Lower leg skin (tissue), 3 donors: ENCODE data around the gene PDPN.

Experiments used
- POLR2A ChIP-seq, 2 donors: fragments of 450-650 bp; IDR thresholded peaks; one replicate each; pipeline ENCODE4 v1.6.1; 2016 to 2017; ENCODE audit warnings: antibody characterized with exemption in 2 of 2, mild to moderate bottlenecking in 1 of 2, moderate library complexity in 1 of 2
- TF ChIP-seq, protein P1 (sequence below), 3 donors: fragments of 450-650 bp; IDR thresholded peaks; one replicate each; pipeline ENCODE4 v1.5.1; 2016; ENCODE audit warnings: antibody characterized with exemption in 3 of 3, mild to moderate bottlenecking in 3 of 3, moderate library complexity in 2 of 3

GRCh38 chr1:13663969-13664368 is 80.3 kb downstream of the PDPN start:
- TF ChIP-seq, protein P1, sequence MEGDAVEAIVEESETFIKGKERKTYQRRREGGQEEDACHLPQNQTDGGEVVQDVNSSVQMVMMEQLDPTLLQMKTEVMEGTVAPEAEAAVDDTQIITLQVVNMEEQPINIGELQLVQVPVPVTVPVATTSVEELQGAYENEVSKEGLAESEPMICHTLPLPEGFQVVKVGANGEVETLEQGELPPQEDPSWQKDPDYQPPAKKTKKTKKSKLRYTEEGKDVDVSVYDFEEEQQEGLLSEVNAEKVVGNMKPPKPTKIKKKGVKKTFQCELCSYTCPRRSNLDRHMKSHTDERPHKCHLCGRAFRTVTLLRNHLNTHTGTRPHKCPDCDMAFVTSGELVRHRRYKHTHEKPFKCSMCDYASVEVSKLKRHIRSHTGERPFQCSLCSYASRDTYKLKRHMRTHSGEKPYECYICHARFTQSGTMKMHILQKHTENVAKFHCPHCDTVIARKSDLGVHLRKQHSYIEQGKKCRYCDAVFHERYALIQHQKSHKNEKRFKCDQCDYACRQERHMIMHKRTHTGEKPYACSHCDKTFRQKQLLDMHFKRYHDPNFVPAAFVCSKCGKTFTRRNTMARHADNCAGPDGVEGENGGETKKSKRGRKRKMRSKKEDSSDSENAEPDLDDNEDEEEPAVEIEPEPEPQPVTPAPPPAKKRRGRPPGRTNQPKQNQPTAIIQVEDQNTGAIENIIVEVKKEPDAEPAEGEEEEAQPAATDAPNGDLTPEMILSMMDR (IDR thresholded peaks at IDR 0.05), result no peak
- no peak for TF ChIP-seq POLR2A (IDR thresholded peaks at IDR 0.05)
